HG03460 (cell line): Measurements from ENCODE around the gene TMEM150A.
"Not testable (repeated sequence)": the region's sequence is repeated elsewhere in the genome, so short reads cannot be mapped to it uniquely, and the experiment has no call there.

Experiments
- ATAC-seq: cut with Tn5 transposase; IDR thresholded peaks from one replicate; pipeline ENCODE4 v1.9.1; 2021; ENCODE audit not compliant: unreplicated experiment

TMEM150A gene

GRCh38 chr2:85595301-85596025, 7.0 kb downstream of the TMEM150A start, which contains the start of gene RNF181:
TSS of gene RNF181 (plus strand) at chr2:85595745. CDS start at chr2:85595764, 19 bp downstream.
- peak; percentile 99 for ATAC-seq

- ATAC-seq: no peak
These were observed 7.7 kb downstream of the TMEM150A start for GRCh38 chr2:85594715-85595300.

- no peak for ATAC-seq
These were observed 9.5 kb downstream of the TMEM150A start for GRCh38 chr2:85593023-85593422.

- not testable (repeated sequence) for ATAC-seq
These were observed 10.2 kb downstream of the TMEM150A start for GRCh38 chr2:85592299-85592698.

GRCh38 chr2:85591563-85591962, 10.9 kb downstream of the TMEM150A start:
- ATAC-seq: no peak

- ATAC-seq: no peak
These were observed 11.5 kb downstream of the TMEM150A start for GRCh38 chr2:85590950-85591349.

- no peak for ATAC-seq
These were observed 12.3 kb downstream of the TMEM150A start for GRCh38 chr2:85589982-85590791.

GRCh38 chr2:85589181-85589580, 13.3 kb downstream of the TMEM150A start:
- ATAC-seq: no peak

GRCh38 chr2:85588645-85589044, 13.9 kb downstream of the TMEM150A start:
- no peak for ATAC-seq

GRCh38 chr2:85588236-85588635, 14.3 kb downstream of the TMEM150A start:
- ATAC-seq: no peak

GRCh38 chr2:85585781-85586105, 16.8 kb downstream of the TMEM150A start:
- ATAC-seq: no peak

- peak; percentile 52 for ATAC-seq
These were observed 17.4 kb downstream of the TMEM150A start for GRCh38 chr2:85584857-85585780.

- peak; percentile 43 for ATAC-seq
These were observed 18.1 kb downstream of the TMEM150A start, which contains the start of gene VAMP5 for GRCh38 chr2:85584354-85584856. TSS of gene VAMP5 (plus strand) at chr2:85584431. CDS start at chr2:85584491, 60 bp downstream.

GRCh38 chr2:85583667-85584353, 18.7 kb downstream of the TMEM150A start:
- no peak for ATAC-seq

GRCh38 chr2:85582492-85582891, 20.0 kb downstream of the TMEM150A start:
- no peak for ATAC-seq

GRCh38 chr2:85580206-85580605, 22.3 kb downstream of the TMEM150A start:
- no peak for ATAC-seq

GRCh38 chr2:85579266-85579935, 23.1 kb downstream of the TMEM150A start:
- no peak for ATAC-seq

GRCh38 chr2:85578243-85579180, 24.0 kb downstream of the TMEM150A start:
- ATAC-seq: peak; percentile 37
